Measurements from ENCODE around the gene TLE6.
A peak's percentile ranks its signal among the peaks of the same experiment; 100 is the strongest.
"Not testable (repeated sequence)": the region's sequence is repeated elsewhere in the genome, so short reads cannot be mapped to it uniquely, and the experiment has no call there.

The TLE6 gene

GRCh38 chr19:3005345-3005744 is 28.0 kb downstream of the TLE6 start:
- no peak for DNase-seq

DNA sequence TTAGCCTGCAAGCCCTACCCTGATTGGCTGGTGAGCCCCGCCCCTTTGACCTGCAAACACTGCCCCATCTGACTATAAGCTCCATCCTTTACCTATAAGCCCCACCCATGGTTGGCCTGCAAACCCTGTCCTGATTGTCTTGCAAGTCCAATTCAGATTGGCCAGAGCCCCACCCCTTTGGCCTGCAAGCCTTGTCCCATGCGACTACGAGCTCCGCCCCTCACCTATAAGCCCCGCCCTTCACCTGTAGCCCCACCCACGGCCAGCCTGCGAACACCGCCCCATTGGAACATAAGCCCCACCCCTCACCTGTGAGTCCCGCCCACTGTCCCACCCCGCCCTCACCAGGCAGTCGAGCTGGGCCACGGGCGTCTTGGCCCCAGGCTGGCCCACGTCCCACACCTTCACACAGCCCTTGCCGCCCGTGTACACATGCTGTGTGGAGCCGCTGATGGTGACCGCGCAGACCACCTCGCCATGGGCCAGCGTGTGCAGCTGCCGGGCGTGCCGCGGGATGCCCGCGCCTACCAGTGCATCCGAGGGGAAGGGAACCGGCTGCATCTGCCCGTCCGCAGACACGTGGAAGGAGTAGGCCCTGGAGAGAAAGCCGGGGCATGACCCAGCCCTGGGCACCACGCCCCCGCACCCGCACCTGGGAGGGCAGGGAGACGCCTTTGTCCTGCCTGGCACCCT is 28.9 kb downstream of the TLE6 start:
- peak; percentile 63 for DNase-seq

DNA sequence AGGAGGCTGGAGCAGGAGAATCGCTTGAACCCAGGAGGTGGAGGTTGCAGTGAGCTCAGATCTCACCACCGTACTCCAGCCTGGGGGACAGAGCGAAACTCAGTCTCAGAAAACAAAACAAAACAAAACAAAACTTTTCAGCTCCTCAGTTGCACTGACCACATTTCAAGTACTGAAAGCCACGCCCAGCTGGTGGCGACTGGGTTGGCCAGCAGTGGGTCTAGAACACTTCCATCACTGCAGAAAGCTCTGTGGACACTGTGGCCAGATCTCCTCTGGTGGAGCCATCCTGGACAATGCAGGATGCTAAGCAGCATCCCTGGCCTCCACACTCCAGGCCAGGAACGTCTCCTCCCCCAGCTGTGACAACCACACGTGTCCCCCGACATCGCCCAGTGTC is 30.6 kb downstream of the TLE6 start:
- no peak for DNase-seq

GRCh38 chr19:3008994-3009393 is 31.6 kb downstream of the TLE6 start:
- DNase-seq = no peak

DNA sequence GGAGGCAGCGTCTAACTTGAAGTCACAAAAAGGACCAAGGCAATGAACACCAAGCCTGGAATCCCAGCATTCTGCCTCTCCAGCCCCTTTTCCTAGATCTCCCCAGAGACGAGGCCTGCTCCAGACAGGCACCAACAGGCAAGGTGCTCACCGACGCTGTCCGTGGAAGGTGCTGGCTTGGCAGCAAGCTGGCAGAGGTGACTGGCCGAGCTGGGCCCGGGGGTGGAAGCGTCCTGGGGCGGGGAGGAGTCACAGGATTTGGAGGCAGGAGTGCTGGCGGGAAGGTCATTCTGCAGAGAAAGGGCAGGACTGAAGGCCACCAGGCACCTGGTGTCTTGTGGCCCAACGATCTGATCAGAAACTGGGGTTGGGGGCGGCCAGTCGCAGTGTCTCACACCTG is 33.5 kb downstream of the TLE6 start:
- DNase-seq = no peak

DNA sequence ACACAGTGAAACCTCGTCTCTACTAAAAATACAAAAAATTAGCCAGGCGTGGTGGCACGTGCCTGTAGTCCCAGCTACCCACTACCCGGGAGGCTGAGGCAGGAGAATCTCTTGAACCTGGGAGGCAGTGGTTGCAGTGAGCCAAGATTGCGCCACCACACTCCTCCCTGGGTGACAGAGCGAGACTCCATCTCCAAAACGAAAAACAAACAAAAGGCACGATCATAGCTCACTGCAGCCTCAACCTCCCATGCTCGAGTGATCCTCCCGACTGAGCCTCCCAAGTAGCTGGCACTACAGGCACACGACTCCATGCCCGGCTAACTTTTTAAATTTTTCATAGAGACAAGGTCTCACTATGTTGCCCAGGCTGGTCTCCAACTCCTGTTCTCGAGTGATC is 34.7 kb downstream of the TLE6 start:
- DNase-seq = not testable (repeated sequence)

DNA sequence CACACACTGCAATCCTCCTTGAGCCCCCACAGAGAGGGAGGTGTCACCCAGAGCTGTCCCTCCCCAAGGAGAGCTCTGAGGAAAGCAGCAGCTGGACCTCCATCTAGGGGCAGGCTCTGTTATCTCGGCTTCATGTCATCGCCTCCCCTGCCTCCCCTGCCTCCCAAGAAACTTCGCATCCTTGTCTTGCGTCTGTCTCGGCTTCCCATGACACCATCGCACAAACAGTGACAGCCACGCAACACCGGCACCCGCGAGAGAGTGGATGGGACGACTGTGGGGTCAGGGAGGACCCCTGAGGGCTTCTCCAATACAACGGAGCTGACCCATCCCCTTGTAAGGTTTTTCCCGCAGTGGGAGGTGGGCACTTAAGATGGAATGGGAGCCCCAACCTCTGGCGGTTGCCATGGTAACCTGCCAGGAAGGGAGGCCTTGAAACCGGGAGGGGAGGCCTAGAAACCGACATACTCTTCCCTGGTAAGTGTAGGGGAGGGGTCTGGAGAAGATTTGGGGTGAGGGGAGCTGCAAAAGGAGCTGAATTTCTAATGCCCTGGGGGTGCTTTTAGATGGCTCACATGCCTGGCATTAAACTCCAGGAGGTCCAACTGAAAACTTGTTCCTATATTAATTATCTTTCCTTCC is 35.4 kb downstream of the TLE6 start:
- no peak for DNase-seq

DNA sequence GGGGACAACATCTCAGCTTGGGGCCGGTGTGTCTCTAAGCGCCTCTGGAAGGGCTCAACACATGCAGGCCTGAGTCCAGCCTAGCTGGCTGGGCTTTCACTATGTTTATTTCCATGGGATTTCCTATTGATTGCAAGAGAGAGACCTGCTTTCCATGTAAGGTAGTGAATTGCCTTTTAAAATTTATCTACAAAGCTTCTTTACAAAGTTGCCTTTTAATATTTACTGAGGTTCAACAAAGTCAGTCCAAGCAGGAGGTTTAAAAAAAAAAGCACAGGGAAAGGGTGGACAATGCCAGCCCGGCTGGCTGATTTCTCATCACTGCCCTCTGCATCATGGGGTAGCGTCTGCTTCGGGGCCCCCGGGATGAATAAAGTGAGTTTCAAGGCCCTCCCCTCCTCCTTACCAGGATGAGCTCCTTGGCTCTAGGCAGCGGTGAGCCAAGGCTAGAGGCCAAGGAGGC is 35.9 kb downstream of the TLE6 start:
- no peak for DNase-seq

DNA sequence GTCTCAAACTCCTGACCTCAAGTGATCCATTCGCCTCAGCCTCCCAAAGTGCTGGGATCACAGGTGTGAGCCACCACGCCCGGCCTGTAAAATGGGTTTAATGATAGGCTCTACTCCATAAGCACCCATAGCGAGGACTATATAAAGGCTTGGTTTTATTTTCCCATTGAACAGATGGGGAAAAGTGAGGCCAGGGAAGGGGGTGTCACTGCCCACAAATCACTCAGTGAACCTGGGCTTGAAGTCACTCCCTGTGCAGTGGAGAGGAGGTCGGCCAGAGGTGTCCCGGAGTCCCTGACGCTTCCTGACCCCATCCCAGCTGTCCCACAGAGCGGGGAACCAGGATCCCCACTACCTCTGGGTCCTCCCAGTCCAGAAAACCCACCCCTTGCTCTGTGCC is 36.8 kb downstream of the TLE6 start:
- no peak for DNase-seq

- no peak for DNase-seq
Measured at GRCh38 chr19:3015126-3016057, 38.0 kb downstream of the TLE6 start.

DNA sequence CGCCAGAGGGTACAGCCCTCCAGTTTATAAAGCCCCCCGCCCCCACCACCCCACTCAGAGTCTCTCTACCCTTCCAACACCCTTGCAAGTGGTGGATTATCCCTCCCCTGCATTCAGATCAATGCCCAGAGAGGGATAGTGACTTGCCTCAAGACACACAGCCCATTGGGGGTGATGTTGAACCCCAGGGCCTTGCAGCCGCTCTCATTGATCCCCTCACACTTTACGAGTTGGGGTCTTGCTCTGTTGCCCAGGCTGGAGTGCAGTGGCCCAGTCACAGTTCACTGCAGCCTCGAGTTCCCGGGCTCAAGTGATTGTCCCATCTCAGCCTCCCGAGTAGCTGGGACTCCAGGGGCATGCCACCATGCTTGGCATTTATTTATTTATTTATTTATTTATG is 40.6 kb downstream of the TLE6 start:
- DNase-seq = no peak

DNA sequence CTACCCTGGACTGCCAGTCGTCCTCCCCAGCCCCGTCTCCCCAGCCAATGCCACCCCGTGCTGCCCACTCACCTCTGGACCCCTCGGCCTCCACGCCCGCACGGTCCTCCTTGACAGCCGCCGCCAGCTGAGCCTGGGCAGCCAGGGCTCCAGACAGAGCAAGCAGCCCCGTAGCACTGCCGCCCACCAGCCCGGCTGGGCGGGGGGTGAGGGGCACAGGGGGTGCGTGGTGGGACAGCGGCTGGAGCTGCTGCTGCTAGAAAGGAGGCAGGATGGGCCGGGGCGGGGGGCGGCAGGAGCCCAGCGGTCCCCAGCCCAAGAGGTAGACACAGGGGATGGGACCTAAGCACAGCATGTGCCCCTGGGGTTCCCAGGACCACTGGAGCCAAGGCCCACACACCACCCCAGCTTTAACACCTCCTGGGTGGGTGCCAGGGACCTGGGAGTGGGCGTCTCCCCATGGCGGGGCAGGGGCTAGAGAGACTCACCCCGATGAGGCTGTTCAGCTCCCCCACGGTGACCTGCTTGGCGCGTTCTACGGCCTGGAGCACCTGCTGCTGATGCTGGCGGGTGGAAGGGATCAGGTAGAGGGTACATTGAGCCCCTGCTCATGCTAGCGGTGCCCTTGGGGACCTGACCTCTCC is 42.0 kb downstream of the TLE6 start:
- no peak for DNase-seq

DNA sequence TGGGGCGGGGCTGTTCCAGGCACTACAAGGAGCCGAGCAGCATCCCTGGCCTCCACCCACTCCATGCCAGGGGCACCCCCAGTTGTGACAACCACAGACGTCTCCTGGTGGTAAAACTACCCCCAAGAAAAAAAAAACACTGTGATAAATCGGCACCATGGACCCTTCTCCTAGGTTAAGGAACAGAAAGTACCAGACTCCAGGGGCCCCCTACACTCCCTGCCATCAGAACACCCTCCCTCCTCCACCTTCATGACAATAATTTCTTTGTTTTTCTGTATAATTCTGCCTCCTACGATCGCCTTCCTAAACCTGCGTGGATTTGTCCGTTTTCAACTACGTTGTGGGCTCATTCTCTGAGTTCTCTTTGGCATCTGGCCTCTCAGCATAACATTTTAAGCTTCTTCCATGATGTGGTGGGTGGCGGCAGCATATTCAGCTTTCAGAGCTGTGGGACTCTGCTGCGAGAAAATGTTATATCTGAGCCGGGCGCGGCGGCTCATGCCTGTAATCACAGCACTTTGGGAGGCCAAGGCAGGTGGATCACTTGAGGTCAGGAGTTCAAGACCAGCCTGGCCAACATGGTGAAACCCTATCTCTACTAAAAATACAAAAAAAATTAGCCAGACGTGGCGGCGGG is 43.1 kb downstream of the TLE6 start:
- DNase-seq = no peak

- DNase-seq = peak; percentile 49
Measured at GRCh38 chr19:3024509-3024869, 47.1 kb downstream of the TLE6 start.

- DNase-seq = no peak
Measured at GRCh38 chr19:3024870-3025548, 47.6 kb downstream of the TLE6 start.

GRCh38 chr19:3025549-3025886 is 48.2 kb downstream of the TLE6 start:
- no peak for DNase-seq

DNA sequence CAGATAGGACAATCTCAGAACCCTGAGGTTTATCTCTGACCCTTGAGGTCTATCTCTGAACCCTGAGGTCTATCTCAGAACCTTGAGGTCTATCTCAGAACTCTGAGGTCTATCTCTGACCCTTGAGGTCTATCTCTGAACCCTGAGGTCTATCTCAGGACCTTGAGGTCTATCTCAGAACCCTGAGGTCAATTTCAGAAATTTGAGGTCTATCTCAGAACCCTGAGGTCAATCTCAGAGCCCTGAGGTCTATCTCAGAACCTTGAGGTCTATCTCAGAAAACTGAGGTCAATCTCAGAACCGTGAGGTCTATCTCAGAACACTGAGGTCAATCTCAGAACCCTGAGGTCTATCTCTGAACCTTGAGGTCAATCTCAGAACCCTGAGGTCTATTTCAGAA is 49.4 kb downstream of the TLE6 start:
- DNase-seq = no peak

- DNase-seq = no peak
Measured at GRCh38 chr19:3027292-3027691, 49.9 kb downstream of the TLE6 start.

DNA sequence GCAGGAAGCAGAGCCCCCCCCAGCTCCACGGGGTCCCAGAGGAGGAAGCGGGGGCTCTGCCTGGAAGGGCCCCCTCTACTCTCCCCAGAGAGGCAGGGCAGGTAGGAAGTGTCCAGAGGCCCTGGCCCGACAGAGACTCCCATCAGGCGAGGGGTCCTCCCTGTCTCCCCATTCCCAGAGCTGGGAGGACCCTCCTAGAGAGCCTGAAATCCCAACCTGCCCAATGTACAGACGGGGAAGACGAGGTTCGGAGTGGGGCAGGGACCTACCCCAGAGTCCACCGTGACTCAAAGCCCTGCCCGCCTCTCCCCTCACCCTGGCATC is 50.6 kb downstream of the TLE6 start:
- no peak for DNase-seq

GRCh38 chr19:3028305-3029064 is 51.1 kb downstream of the TLE6 start:
- no peak for DNase-seq

DNA sequence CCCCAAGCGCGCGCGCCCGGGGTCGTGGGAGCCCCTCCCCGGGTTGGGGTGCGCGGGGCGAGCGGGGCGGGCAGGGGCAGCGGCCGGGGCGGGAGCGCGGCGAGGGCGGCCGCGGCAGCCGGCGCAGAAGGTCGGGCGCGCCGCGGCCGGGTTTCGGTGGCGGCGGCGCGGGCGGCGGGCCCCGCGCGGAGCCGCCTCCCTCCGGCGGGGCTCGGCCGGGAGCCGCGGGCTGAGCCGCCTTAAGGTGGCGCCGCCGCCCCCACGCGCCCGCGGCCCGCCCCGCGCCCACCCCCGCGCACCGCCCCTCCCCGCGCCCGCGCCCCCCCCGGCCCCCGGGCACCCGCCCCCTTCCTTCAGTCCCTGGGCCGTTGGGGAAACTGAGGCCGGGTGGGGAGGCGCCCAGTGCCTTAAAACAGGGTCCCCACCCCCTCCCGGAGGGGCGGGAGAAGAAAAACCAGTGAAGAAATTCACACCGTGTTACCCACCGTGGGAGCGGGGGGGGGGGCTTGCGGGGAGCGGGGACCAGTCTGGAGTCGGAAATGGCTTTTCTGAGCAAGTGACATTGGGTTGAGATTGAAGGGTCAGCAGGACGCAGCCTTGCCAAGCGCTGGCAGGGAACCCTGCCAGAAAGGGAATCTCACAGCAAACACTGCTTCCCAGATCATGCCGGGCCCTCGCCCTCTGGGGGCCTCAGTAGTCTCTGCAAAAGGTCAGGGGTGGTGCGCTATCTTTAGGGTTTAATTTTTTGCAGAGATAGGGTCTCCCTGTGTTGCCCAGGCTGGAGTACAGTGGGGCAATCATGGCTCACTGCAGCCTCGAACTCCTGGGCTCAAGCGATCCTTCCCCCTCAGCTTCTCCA is 51.9 kb downstream of the TLE6 start, which contains the start of gene TLE2:
TSS of gene TLE2 (minus strand) at position 216 of the 859 bp plus-strand sequence. CDS start 376 bp downstream, outside the sequence.
- DNase-seq = no peak
